Keratinocyte (primary cell): ENCODE data around the gene COL9A2.

Experiments used
- CTCF ChIP-seq, 3 experiments: IDR thresholded peaks in 1 of 3; conservative IDR thresholded peaks in 1 of 3; optimal IDR thresholded peaks in 1 of 3; 2 replicates in 2 of 3; 3 replicates in 1 of 3; pipeline versions ENCODE3 to v1.5.1; 2011; ENCODE audit warnings: low read length in 3 of 3, mild to moderate bottlenecking in 3 of 3, moderate library complexity in 2 of 3, control low read depth in 1 of 3, inconsistent platforms in 1 of 3; ENCODE audit not compliant: insufficient read depth in 2 of 3; ENCODE audit errors: extremely low read depth in 1 of 3
- EZH2 ChIP-seq: IDR thresholded peaks from one replicate; pipeline ENCODE4 v1.6.1; 2012; ENCODE audit warnings: inconsistent platforms, mild to moderate bottlenecking, low read length, moderate library complexity

- no peak for TF ChIP-seq CTCF (optimal IDR thresholded peaks at IDR 0.05 in 1 of 3, IDR thresholded peaks at IDR 0.05 in 1 of 3, conservative IDR thresholded peaks at IDR 0.05 in 1 of 3; ENCODE audit: extremely low read depth in 1 of 3, insufficient read depth in 2 of 3, low read length in 3 of 3)
- no peak for TF ChIP-seq EZH2
These were observed 15.4 kb downstream of the COL9A2 start for GRCh38 chr1:40301541-40302299.
